GM18907 (cell line): Measurements from ENCODE around the gene KLHL30.

Source experiments
- ATAC-seq: cut with Tn5 transposase; IDR thresholded peaks from one replicate; pipeline ENCODE4 v1.9.1; 2021; ENCODE audit warnings: mild to moderate bottlenecking, moderate library complexity; ENCODE audit not compliant: unreplicated experiment

The KLHL30 gene

DNA sequence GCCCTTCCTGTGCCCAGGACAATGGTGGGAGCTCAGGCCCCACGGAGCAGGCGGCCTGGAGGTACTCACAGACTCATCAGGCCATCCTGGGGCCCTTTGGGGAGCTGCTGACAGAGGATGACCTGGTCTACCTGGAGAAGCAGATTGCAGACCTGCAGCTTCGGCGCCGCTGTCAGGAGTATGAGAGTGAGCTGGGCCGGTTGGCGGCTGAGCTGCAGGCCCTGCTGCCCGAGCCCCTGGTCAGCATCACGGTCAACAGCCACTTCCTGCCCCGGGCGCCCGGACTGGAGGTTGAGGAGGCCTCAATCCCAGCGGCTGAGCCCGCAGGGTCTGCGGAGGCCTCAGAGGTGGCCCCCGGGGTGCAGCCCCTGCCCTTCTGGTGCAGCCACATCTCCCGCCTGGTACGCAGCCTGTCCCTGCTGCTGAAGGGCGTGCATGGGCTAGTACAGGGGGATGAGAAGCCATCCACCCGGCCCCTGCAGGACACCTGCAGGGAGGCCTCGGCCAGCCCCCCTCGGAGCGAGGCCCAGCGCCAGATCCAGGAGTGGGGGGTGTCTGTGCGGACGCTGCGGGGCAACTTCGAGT, 8.3 kb upstream of the KLHL30 start:
- no peak for ATAC-seq

DNA sequence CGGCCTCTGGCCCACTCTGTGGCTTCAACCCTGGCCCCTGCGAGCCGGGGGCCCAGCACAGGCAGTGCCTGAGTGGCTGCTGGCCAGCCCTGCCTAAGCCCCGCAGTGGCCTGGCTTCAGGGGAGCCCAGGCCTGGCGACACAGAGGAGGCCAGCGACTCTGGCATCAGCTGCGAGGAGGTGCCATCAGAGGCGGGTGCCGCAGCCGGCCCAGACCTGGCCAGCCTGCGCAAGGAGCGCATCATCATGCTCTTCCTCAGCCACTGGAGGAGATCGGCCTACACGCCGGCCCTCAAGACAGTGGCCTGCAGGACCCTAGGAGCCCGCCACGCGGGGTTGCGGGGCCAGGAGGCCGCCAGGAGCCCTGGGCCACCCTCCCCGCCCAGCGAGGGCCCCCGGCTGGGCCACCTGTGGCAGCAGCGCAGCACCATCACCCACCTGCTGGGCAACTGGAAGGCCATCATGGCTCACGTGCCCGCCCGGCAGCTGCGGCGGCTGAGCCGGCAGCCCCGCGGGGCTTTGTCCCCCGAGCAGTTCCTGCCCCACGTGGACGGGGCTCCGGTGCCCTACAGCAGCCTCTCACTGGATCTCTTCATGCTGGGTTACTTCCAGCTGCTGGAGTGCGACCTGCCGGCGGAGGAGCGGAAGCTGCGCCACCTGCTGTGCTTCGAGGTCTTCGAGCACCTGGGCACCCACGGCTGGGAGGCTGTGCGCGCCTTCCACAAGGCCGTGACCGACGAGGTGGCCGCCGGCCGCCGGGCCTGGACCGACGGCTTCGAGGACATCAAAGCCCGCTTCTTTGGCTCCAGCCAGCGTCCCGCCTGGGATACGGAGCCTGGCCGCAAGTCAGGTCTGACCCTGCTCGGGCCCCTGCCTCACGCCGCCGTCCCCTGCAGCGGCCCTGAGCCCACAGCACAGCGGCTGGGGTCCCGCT, 7.5 kb upstream of the KLHL30 start:
- ATAC-seq, result no peak

DNA sequence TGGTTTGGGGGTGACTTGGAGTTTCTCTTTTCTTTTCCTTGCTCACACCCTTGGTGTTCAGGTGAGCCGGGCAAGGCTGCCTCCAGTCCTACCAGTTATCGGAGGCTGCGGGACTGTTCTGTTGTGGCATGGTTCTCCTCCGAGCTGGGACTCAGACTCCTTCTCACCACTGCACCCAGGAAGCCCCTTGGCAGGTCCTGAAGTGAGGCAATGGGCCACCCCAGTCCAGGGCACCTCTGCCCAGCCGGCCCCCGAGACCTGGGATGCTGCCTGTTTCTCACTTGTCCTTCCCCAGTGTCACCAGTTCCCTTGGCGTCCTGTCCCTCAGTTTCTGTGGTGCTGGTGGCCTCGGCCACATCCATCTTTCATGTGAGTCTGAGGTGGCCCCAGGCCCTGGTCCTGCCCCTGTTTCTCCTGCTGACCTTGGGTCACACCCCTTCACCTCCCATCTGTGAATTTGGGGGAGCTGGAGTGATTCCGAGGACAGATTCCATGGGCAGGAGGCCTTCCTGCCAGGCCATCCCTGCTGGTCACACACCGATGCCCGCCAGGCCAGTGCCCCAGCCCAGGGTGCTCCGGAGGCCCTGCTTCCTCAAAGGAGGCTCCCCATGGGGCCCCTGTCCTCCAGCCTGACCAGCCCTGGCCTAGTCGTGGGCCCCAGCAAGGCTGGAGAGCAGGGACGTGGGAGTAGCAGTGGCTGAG, 6.6 kb upstream of the KLHL30 start:
- no peak for ATAC-seq

DNA sequence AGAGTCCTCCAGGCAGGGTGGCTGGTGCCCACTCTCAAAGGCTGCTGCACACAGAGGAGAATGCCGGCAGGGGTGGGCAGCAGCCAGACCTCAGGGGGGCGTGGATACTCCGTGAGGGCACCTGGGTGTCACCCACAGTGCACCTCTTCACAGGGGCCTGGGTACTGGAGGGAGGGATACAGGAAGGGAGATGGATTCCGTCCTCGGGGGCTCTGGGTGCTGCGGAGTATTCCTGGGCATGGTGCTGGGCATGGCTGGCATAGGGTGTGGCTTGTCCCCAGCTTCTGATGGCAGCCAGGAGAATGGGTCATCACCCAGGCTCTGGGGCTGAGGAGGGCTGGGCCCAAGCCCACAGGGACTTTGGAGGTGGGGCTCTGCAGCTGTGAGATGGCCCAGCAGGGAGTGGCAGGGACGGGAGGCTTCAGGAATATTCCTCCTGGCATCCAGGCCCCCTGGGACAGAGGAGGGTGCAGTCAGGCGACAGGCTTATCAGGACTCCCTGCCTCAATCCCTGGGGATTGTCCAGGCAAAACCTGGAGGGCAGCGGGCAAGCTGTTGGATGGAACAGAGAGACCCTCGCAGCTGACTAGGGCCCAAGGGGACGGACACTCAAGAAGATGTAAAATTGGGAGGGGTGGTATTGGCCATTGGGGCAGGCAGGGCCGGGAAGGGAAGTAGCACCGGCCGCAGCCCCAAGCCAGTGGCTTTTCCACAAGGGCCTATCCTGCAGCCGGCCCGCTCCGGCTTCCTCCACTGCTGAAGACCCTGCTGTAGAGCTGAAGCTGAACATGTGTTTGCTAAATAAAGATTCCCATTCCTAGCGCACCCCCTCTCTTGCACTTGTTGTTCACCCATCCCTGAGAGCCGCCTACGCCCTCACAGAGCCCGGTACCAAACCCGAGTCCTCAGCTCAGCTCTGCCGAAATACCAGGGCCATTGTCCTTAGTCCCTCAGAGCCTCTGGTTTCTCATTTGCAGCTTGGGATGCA, 5.7 kb upstream of the KLHL30 start:
- ATAC-seq, result no peak

DNA sequence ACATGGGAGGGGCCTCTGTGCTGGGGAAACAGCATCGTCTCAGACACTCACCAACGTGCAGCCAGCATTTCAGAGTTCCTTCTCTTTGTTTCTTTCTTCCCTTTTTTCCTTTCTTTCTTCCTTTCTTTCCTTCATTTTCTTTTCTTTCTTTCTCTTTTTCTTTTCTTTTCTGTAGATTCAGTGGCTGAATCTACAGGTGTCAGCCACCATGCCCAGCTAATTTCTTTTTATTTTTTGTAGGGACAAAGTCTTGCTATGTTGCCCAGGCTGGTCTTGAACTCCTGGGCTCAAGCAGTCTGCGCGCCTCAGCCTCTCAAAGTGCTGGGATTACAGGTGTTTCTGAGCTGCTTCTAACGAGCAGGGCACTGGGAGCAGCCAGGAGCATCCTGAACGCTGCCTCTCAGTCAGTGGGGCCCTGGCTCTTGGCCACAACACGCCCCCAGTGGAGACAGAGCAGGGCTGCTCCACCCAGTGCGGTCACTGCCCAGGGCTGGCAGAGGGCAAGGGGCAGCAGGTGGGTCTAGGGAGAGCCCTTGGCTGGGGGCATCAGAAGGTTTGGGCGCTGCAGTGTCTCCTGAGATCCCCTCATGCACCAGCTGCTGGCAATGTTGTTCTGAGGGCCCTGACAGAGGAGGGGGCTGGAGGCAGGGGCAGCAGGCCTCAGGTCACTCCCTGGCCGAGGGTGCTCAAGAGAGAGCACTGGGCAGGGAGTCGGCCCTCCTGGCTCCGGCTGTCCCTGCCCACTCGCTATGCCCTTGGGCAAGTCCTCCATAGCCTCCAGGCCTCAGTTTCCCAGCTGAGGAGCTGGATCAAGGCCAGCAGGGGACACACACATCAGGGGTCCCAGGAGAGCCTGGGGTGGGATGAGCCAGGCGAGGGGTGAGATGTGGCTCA, 4.7 kb upstream of the KLHL30 start:
- no peak for ATAC-seq

DNA sequence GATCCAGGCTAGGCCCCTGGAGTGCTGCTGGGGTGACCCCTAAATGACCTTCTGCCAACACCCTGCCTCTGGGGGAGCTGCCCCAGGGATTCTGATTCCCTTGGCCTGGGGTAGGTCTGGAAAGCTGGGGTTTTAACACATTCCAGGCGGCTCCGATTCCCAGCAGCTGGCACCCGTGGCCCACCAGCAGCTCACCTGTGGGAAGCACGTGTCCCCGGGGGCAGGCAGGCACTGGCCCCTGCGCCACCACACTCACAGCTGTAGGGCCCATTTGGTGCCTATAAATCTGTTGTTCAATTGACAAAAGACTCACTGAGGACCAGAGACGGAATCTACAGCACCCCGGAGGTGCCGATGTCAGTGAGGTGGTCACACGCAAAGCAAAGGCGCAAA, 4.1 kb upstream of the KLHL30 start:
- ATAC-seq, result no peak

DNA sequence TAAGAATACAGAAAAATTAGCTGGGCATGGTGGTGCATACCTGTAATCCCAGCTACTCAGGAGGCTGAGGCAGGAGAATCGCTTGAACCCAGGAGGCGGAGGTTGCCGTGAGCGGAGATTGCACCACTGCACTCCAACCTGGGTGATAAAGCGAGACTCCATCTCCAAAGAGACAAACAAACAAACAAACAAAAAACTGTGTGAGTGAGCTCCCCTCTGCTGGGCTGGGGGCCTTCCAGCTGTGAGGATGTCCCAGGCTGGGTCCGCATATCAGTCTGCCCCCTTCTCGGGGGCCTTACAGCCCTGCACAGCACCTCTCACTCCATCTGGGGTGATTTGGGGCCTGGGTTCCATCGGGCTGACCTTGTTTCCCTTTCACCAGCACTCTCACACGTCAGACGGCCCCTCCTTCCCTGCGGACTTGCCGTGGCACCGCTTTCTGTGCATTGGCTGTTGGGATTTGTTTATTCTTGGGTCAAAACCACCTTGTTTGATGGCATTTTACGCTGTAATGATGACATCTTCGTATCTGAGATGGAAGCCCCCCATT, 2.8 kb upstream of the KLHL30 start:
- ATAC-seq, result no peak

DNA sequence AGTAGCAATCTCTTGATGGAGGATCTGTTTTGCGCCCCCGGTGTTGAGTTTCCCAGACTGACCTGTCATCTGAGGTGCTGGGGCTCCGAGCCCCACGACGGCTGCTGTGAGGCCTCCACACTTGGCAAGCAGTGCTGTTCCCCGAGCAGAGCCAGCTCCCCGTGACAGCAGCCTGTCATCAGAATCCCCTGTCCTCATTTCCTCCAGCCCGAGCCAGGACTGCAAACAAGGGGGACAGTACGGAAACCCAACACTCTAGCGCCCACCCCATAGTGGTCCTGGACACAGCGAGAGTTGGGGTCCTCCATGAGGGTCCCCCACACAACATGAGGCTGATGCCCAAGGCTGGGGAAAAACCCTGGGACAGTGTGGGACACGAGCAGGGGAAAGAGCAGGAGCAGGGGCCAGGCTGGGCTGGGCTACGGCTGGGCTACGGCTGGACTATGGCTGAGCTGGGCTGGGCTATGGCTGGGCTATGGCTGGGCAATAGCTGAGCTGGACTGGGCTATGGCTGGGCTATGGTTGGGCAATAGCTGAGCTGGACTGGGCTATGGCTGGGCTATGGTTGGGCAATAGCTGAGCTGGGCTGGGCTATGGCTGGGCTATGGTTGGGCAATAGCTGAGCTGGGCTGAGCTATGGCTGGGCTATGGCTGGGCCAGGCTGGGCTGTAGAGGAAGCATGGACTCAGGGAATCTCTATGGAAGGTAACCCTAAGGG, 1.5 kb upstream of the KLHL30 start:
- ATAC-seq, result no peak

DNA sequence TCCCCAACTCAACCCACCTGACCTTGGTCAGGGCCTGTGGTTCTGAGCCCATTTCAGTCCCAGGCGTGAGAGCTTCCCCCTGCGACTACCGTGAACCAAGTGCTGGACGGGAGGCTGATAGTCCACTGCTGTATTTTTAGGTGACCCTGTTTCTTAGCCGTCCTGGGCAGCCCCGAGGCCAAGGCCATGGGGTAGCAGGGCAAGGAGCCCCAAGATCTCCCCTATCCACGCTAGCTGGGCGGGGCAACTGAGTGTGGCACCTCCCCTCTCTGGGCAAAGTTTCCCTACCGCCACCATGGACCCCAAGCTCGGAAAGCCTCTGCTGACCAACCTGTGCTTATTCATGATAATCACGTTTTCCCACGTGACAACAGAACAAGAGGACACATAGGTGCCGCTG, 583 bp upstream of the KLHL30 start:
- no peak for ATAC-seq

DNA sequence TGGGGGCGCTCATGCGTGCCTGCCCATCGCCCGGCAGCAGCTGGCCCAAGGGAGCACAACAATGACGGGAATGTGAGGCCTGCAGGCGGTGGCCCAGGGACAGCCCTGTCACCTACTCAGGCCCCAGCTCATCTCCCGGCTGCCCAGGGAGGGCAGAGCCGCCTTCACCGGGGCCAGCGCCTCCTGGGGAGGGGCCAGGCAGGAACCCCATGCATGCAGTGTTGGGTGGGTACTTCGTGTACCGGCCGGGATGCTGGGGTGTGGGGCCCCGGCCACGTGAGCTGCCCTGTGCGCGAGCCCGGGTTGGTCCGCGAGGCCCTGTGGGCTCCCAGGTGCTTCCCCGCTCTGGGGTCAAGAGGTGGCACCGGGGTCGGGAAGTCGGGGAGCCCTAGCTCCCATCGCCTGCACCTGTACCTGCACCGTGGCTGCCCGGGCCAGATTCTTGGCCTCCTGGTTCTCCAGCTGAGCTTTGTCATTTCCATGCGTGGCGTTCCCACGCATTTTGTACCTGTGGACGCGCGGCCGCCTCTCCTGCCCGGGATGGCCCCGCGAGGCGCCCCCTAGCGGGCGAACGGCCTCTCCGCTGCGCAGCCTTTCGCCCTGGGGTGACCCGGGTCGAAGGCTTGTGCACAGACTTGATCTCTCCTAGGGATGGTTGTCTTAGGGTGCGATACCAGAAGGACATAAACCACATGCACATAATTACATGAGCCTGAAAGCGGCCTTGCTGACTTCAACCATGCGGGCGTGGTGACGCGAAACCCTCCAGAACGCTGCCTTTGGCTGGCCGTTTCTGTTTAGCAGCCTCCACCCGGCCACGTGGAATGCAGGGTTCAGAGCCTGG, 950 bp downstream of the KLHL30 start:
- no peak for ATAC-seq

DNA sequence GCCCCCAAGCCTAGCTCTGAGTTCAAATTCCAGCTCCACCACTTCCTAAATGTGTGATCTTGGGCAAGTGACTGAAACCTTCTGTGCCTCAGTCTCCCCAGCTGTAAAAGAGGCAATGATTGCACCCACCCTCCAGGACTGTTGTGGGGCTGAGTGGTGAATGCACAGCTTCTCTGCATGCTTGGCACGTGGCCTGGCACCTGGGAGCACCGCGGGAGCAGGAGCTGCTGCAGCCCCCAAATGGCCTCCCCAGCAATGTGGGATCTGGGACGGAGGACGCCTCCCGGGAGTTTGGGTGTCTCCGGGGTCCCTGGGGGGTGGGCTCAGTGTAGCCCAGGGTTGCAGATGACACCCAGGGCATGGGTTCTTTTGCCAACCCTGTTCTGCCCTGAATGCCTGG, 1.6 kb downstream of the KLHL30 start:
- ATAC-seq, result no peak

DNA sequence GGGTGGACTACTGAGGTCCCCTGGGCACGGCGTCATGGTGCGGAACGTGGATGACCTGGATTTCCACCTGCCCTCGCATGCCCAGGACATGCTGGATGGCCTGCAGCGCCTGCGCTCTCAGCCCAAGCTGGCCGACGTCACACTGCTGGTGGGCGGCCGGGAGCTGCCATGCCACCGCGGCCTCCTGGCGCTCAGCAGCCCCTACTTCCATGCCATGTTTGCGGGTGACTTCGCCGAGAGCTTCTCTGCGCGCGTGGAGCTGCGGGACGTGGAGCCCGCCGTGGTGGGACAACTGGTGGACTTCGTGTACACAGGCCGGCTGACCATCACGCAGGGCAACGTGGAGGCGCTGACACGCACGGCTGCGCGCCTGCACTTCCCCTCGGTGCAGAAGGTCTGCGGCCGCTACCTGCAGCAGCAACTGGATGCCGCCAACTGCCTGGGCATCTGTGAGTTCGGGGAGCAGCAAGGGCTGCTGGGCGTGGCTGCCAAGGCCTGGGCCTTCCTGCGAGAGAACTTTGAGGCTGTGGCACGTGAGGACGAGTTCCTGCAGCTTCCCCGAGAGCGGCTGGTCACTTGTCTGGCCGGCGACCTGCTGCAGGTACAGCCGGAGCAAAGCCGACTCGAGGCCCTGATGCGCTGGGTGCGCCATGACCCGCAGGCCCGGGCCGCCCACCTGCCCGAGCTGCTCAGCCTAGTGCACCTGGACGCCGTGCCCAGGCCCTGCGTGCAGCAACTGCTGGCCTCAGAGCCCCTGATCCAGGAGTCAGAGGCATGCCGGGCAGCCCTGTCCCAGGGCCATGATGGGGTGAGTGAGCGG, 2.5 kb downstream of the KLHL30 start:
- ATAC-seq, result no peak

DNA sequence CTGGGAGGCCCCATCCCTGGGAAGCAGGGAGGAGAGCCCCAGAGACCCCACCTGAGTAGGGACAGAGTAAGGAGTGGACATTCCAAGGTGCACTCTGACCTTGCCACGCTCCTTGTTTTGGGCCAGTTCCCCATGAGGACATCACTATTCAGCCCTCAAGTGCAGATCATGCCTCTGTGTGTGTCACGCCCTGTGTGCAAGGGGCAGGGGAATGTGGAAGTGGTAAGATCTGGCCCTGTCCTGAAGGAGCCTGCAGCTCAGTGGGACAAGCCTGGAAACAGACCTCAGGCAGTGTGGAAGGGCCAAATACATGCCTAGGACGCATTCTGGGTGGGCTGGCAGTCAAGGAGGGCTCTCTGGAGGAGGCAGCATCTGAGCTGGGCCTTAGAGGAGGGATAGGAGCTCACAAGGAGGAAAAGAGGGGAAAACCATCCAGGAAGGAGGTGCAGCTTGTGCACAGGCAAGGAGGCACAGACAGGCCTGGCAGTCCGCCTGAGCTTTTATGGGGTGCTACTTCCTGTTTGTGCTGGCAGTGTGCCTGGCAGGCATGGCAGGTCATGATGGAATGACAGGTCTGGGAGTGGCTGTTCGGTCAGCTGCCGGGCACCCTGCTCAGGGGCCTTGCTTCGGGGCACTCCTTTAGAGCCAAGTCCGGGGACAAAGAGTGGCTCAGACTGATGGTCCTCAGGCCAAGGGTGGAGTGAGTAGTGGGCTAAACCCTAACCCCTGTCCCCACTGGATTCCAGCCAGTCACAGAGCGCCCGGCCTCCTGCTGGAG, 3.3 kb downstream of the KLHL30 start:
- ATAC-seq, result no peak

DNA sequence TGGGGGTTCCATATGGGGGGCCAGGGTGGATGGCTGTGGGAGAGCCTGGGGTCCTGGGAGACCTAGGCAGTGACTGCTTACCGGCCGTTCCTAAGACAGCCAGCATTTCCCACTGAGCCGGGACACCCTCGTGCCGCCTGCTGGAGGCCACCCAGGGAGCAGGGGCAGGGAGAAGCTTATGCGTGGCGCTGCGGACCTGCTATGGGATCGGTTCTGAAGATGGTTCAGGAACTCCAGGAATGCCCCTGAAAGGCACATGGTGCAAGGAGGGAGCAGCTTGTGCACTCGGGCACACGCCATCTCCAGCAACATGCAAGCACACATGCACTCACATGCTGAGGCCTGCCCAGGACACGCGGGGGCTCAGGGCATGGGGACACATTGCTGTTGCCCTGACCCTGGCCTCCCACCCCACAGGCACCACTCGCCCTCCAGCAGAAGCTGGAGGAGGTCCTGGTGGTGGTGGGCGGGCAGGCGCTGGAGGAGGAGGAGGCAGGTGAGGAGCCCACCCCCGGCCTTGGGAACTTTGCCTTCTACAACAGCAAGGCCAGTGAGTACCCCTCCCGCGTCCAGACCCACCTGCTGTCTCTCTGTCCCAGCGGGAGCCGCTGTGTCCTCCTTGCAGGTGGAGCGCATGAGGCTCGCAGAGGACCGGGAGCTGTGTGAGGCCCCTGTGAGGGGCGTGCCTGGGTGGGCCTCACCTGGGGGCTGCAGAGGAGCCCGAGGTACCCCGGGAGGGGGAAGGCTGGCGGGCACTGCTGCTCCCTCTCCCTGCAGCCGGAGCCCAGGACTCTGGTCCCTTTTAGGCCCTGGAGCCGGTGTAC, 4.1 kb downstream of the KLHL30 start:
- ATAC-seq, result no peak

DNA sequence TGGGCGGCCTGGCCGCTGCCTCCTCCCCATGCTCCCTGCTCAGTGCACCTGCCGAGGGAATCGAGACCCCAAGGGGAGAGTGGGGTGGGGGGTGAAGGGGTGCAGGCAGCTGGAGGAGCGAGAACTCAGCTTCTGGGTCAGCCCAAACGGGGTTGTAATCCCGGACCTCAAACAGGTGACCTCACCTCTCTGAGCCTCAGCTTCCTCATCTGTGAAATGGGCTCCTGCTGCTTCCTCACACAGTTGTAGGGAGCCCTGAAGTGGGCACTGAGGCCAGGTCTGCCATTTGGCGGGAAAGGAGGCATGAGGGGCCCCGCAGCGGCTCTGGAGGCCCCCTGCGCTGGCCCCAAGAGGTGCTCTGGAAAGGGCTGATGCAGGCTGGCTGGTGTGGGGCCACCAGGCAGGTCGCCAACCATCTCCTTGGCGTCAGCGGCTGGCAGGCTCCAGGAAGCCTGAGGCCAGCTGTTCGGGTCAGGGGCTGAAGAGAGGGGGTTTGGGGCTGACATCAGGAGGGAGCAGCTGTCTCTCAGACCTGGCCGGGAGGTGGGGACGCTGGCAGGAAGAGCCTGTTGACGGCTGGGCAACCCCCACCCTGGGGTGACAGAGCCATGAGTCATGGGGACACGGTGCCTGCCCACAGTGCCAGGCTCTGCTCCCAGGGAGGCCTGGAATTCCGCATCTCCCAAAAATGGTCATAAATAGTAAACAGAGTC, 4.9 kb downstream of the KLHL30 start:
- ATAC-seq, result no peak
